NCI-H2227 treated with DMSO at 0.1 percent for 48 hours (cell line): ENCODE measurements around the gene ELP4.
"Not testable (repeated sequence)": the region's sequence is repeated elsewhere in the genome, so short reads cannot be mapped to it uniquely, and the experiment has no call there.

Experiments used
- DNase-seq: peaks from one replicate; lab custom pipeline; 2025; lab: John Stamatoyannopoulos, UW

Gene ELP4

DNA sequence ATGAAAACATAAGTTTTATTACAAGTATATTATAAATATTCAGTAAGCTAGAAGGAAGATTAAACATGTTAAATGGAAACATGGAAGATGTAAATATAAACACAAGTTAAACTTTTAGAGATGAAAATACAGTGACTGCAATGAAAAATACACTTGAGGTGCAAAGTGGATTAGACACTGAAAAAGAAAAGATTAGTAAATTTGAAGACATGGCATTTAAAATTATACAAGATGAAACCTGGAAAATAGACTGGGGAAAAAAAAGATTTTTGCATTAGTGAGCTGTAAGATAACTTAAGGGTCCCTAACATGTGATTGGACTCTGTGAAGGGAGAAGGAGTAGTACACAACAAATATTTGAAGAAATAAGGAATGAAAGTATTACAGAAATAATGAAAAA lies 33.3 kb downstream of the ELP4 start:
- no peak for DNase-seq

GRCh38 chr11:31555938-31556337 lies 46.4 kb downstream of the ELP4 start:
- DNase-seq: peak; percentile 35

DNA sequence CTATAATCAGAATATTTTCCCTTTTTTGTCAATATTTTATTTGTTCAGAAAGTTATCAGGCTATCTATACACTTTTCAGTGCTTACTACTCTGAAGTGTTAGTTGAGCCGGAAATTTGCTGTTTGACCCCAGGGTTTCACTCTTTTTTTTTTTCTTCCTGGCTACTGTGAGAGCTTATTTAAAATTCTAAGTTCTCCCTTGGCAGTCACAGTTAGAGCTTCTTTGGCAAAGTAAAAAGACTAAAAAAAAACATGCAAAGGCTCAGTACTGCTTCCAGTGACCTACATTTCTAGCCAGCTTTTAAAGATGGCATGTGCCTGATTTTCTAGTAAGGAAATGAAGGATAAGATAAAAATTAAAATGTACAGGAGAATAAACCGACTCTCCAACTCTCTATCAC lies 48.4 kb downstream of the ELP4 start:
- DNase-seq: no peak

- DNase-seq: no peak
Observed at GRCh38 chr11:31560842-31561476, 51.4 kb downstream of the ELP4 start.

GRCh38 chr11:31564517-31564916 lies 55.0 kb downstream of the ELP4 start:
- not testable (repeated sequence) for DNase-seq

DNA sequence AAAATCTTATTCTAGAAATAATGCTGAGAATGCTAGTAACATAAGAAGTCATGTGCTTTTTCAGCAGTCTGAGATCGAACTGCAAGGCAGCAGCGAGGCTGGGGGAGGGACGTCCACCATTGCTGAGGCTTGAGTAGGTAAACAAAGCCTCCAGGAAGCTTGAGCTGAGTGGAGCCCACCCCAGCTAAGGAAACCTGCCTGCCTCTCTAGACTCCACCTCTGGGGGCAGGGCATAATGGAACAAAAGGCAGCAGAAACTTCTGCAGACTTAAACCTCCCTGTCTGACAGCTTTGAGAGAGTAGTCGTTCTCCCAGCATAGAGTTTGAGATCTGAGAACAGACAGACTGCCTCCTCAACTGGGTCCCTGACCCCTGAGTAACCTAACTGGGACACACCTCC lies 64.6 kb downstream of the ELP4 start:
- DNase-seq: not testable (repeated sequence)

DNA sequence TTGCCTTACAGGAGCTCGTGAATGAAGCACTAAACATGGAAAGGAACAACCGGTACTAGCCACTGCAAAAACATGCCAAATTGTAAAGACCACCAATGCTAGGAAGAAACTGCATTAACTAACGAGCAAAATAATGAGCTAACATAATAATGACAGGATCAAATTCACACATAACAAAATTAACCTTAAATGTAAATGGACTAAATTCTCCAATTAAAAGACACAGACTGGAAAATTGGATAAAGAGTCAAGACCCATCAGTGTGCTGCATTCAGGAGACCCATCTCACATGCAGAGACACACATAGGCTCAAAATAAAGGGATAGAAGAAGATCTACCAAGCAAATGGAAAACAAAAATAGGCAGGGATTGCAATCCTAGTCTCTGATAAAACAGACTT lies 66.2 kb downstream of the ELP4 start:
- DNase-seq: not testable (repeated sequence)

GRCh38 chr11:31579412-31579811 lies 69.8 kb downstream of the ELP4 start:
- DNase-seq: not testable (repeated sequence)

GRCh38 chr11:31582697-31583096 lies 73.1 kb downstream of the ELP4 start:
- DNase-seq: no peak

DNA sequence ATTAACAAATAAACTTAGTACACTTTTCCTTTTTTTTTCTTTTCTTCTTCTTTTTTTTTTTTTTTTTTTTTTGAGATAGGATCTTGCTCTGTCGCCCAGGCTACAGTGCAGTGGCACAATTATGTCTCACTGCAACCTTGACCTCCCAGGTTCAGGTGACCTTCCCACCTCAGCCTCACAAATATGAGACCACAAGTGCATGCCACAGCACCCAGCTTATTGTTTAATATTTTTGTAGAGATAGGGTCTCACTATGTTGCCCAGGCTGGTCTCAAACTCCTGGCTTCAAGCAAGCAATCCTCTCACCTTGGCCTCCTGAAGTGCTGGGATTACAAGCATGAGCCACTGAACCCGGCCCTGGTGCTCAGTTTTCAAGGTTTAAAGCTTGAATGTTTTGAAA lies 88.9 kb downstream of the ELP4 start:
- DNase-seq: no peak

- no peak for DNase-seq
Observed at GRCh38 chr11:31601635-31602282, 92.2 kb downstream of the ELP4 start.

- DNase-seq: no peak
Observed at GRCh38 chr11:31606893-31607292, 97.3 kb downstream of the ELP4 start.

GRCh38 chr11:31607914-31608313 lies 98.3 kb downstream of the ELP4 start:
- no peak for DNase-seq

GRCh38 chr11:31608995-31609394 lies 99.4 kb downstream of the ELP4 start:
- no peak for DNase-seq

- no peak for DNase-seq
Observed at GRCh38 chr11:31610544-31610943, 101.0 kb downstream of the ELP4 start.

DNA sequence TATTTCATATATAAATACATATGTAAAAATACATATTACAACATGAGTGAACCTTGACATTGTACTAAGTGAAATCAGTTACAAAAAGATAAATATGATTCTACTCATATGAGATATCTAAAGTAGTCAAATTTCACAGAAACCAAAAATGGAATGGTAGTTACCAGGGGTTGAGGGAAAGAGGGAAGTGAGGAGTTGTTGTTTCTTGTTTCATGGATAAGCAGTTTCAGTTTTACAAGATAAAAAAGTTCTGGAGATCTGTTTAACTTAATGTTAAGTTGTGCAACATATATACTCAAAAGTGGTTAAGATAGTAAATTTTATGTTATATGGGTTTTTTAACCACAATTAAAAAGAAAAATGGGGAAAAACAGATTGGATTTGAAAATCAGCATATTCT lies 107.7 kb downstream of the ELP4 start:
- DNase-seq: no peak

- DNase-seq: no peak
Observed at GRCh38 chr11:31619980-31620379, 110.4 kb downstream of the ELP4 start.

- no peak for DNase-seq
Observed at GRCh38 chr11:31620434-31620833, 110.9 kb downstream of the ELP4 start.

DNA sequence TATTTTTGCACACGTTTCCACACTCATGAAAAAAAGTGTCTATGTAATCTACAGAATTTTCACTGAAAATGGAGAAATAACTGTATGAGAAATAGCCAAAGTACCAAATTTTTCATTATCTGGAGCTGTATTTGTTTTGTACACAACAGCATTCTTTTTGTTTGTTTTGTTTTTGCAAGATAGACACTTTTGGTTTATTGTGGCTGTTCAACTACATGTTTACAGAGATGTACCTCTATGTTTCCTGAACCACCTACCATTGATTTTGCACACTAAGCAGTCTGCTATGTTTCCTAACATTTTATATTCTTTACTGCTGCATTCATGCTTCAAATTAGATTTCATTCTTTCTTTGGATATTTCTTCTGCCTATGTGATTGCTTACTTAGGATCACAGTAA lies 116.3 kb downstream of the ELP4 start:
- DNase-seq: no peak

GRCh38 chr11:31628111-31628510 lies 118.5 kb downstream of the ELP4 start:
- DNase-seq: peak; percentile 25

GRCh38 chr11:31636983-31637382 lies 127.4 kb downstream of the ELP4 start:
- no peak for DNase-seq

DNA sequence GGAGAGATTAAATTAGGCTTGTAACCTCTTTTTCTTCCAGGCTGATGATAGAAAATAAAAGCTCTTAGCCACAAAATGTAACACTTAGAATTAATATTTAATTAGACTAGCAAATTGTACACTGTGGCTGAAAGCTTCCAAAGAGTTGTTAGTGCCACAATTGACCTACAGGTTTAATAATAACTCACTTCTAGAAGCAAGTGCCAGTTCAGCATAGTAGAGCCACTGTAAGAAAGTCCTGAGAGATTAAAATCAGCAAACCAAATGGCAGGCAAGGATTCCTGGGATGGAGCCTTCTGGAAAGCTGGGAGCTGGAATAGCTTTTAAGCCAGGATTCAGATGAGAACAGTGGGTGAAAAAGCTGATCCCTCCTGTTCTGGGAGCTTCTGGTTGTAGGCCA lies 131.0 kb downstream of the ELP4 start:
- DNase-seq: no peak

GRCh38 chr11:31641477-31642062 lies 132.0 kb downstream of the ELP4 start:
- DNase-seq: peak; percentile 51

DNA sequence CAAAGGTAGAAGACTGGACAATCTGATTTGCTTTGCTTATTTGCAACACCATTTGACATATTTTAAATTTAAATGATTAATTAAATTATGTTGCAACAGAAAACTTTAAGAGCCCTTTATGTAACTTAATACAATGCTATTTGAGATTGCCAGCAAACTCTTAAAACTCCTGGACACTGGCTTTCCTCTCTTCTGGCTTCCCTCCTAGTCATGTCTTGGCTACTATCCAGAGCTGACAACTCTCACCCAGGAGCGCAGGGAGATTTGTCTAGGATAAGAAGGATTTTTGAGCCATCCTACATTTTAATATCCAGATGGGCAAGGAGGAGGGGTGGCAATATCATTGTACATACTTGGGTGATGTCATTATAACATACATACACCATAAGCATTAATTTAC lies 134.3 kb downstream of the ELP4 start:
- no peak for DNase-seq
